ENCODE measurements around the gene LTBR.

Gene LTBR

DNA sequence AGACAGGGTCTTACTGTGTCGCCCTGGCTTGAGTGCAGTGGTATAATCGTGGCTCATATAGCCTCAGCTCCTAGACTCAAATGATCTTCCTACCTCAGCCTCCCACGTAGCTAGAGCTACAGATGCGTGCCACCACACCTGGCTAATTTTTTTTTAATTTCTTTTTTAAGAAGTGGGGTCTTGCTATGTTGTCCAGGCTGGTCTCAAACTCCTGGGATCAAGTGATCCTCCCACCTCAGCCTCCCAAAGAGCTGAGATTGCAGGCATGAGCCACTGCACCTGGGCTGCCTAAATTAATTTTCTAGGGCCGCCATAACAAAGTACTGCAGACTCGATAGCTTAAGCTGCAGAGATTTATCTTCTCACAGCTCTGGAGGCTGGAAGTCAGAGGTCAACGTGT is 9.1 kb downstream of the LTBR start:
- Histone ChIP-seq H3K27me3 (replicated peaks; ENCODE audit: control insufficient read depth, insufficient read depth, low read length) (no peaks in the 10 kb centered on the region; the same call in 1 of the 2 replicates), H3K4me3 (replicated peaks; ENCODE audit: low read depth, low read length) (no peak overlapping the region), H3K36me3 (ENCODE audit: control insufficient read depth, insufficient read depth, low read length) (no peaks in the 10 kb centered on the region)
- TF ChIP-seq, protein P1, sequence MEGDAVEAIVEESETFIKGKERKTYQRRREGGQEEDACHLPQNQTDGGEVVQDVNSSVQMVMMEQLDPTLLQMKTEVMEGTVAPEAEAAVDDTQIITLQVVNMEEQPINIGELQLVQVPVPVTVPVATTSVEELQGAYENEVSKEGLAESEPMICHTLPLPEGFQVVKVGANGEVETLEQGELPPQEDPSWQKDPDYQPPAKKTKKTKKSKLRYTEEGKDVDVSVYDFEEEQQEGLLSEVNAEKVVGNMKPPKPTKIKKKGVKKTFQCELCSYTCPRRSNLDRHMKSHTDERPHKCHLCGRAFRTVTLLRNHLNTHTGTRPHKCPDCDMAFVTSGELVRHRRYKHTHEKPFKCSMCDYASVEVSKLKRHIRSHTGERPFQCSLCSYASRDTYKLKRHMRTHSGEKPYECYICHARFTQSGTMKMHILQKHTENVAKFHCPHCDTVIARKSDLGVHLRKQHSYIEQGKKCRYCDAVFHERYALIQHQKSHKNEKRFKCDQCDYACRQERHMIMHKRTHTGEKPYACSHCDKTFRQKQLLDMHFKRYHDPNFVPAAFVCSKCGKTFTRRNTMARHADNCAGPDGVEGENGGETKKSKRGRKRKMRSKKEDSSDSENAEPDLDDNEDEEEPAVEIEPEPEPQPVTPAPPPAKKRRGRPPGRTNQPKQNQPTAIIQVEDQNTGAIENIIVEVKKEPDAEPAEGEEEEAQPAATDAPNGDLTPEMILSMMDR (IDR thresholded peaks at IDR 0.05; ENCODE audit: insufficient read depth, low read length, poor library complexity, severe bottlenecking), result no peak
- DNase-seq (ENCODE audit: extremely low read depth, insufficient read length), result no peak

DNA sequence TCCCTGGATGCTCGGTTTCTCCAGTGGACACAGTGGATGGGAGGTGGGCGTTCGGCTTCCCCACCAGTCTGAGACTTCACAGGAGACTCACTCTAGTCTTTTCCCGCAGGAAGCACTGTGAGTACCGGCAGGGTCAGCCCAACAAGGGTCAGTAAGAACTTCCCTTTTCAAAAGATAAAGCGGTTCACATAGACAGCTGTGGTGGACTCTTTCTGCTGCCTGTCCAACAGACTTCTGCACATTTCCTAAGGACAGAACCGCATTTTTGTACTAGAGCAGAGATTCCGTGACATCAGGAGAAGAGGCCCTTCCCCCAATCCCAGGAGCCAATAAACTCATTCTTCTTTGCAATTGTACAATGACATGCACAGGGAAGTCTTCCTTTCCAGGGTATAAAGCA is 10.4 kb downstream of the LTBR start:
- Histone ChIP-seq H3K36me3 (ENCODE audit: control insufficient read depth, insufficient read depth, low read length) (no peaks in the 10 kb centered on the region), H3K27me3 (replicated peaks; ENCODE audit: control insufficient read depth, insufficient read depth, low read length) (no peaks in the 10 kb centered on the region), H3K4me3 (replicated peaks; ENCODE audit: low read depth, low read length) (no peak overlapping the region)
- TF ChIP-seq, protein P1 (IDR thresholded peaks at IDR 0.05; ENCODE audit: insufficient read depth, low read length, poor library complexity, severe bottlenecking), result no peak
- no peak for DNase-seq (ENCODE audit: extremely low read depth, insufficient read length)

DNA sequence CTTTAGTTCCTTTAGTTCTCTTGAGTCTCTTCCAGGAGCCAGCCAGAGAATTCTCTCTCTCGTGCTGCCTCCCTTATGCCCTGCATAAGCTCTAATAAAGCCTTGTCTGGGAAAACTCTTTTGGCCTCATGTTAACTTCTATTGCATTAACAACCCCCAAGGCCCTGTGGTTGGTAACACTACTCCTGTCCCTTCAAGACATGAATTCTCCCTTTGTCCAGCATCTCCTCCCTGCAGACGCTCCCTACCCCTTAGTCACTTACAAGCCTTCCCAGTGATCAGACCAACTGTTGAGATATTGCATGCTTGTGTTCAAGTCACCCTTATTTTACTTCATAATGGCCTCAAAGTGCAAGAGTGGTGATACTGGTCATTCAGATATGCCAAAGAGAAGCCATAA is 12.1 kb downstream of the LTBR start:
- H3K27me3 ChIP-seq (replicated peaks; ENCODE audit: control insufficient read depth, insufficient read depth, low read length), result no peaks in the 10 kb centered on the region
- no peak overlapping the region for H3K4me3 ChIP-seq (replicated peaks; ENCODE audit: low read depth, low read length)
- H3K36me3 ChIP-seq (ENCODE audit: control insufficient read depth, insufficient read depth, low read length), result no peaks in the 10 kb centered on the region
- DNase-seq (ENCODE audit: extremely low read depth, insufficient read length), result no peak
- TF ChIP-seq, protein P1 (IDR thresholded peaks at IDR 0.05; ENCODE audit: insufficient read depth, low read length, poor library complexity, severe bottlenecking), result no peak

DNA sequence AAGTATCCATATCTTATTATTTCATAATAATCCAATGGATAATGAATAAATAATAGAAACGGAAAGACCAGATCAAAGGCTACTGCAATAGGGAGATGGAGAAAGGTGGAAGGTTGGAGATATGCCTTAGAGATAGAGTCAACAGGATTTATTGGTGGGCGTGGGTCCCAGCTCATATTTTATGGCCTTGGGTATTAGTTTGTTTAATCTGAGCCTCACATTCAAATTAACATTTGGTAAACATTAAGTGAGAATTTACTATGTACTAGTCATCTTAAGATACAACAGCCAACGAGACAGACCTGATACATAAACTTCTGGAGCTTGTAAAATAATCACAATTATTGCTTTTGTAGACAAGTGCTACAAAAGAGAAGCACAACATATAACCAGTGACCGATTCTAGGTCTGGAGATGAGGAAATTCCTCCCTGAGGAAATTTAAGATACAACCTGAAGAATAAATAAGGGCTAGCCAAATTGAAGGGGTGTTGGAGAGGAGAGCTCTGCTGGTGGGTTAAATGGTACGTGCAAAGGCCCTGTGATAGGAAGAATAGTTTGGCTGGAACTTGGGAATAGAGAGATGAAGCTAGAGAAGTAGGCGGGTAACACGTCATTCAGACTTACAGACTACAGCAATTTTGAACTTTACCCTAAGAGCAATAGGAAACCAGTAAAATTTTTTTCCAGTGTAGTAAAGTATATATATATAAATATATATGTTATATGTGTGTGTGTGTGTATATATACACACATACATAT is 16.1 kb downstream of the LTBR start:
- H3K4me3 ChIP-seq (replicated peaks; ENCODE audit: low read depth, low read length), result no peak overlapping the region
- H3K36me3 ChIP-seq (ENCODE audit: control insufficient read depth, insufficient read depth, low read length), result no peaks in the 10 kb centered on the region
- no peaks in the 10 kb centered on the region; the same call in 1 of the 2 replicates for H3K27me3 ChIP-seq (replicated peaks; ENCODE audit: control insufficient read depth, insufficient read depth, low read length)
- DNase-seq (ENCODE audit: extremely low read depth, insufficient read length), result no peak
- TF ChIP-seq, protein P1 (IDR thresholded peaks at IDR 0.05; ENCODE audit: insufficient read depth, low read length, poor library complexity, severe bottlenecking), result no peak

DNA sequence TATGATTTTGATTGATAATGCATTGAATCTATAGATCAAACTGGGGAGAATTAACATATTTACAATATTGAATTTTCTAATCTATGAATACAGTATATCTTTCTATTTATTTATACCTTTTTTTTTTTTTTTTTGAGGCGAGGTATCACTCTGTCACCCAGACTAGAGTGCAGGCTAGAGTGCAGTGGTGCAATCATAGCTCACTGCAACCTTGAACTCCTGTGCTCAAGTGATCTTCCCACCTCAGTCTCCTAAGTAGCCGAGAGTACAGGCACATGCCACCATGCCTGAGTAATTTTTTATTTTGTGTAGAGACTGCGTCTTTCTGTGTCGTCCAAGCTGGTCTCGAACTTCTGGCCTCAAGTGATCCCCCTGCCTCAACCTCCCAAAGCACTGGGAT is 20.4 kb downstream of the LTBR start:
- TF ChIP-seq, protein P1 (IDR thresholded peaks at IDR 0.05; ENCODE audit: insufficient read depth, low read length, poor library complexity, severe bottlenecking), result no peak
- Histone ChIP-seq H3K4me3 (replicated peaks; ENCODE audit: low read depth, low read length) (no peak overlapping the region), H3K36me3 (ENCODE audit: control insufficient read depth, insufficient read depth, low read length) (no peaks in the 10 kb centered on the region), H3K27me3 (replicated peaks; ENCODE audit: control insufficient read depth, insufficient read depth, low read length) (no peaks in the 10 kb centered on the region; the same call in none of the 2 replicates)
- no peak for DNase-seq (ENCODE audit: extremely low read depth, insufficient read length)

Measured in GM06990 (cell line).